SH-SY5Y (cell line): ENCODE data around the gene ITCH.

Experiments
- GATA2 ChIP-seq: IDR thresholded peaks from 2 replicates; pipeline ENCODE4 v1.6.1; 2011; ENCODE audit warnings: mild to moderate bottlenecking, low read depth, low read length
- GATA3 ChIP-seq: IDR thresholded peaks from 2 replicates; pipeline ENCODE4 v1.6.1; 2011; ENCODE audit warnings: low read depth, mild to moderate bottlenecking, low read length, moderate library complexity

The ITCH gene

GRCh38 chr20:34370062-34370461 is 7.0 kb downstream of the ITCH start:
- TF ChIP-seq GATA3 (no peak), GATA2 (no peak)

GRCh38 chr20:34373445-34373844 is 10.4 kb downstream of the ITCH start:
- TF ChIP-seq GATA3 (no peak), GATA2 (no peak)

- TF ChIP-seq GATA2 (no peak), GATA3 (no peak)
Observed at GRCh38 chr20:34374209-34374760, 11.2 kb downstream of the ITCH start.

- no peak for TF ChIP-seq GATA2
- TF ChIP-seq GATA3: no peak
Observed at GRCh38 chr20:34375977-34376430, 12.9 kb downstream of the ITCH start.

GRCh38 chr20:34377072-34377847 is 14.2 kb downstream of the ITCH start:
- no peak for TF ChIP-seq GATA2
- TF ChIP-seq GATA3: no peak

GRCh38 chr20:34382174-34382573 is 19.1 kb downstream of the ITCH start:
- no peak for TF ChIP-seq GATA3
- TF ChIP-seq GATA2: no peak

GRCh38 chr20:34385464-34385863 is 22.4 kb downstream of the ITCH start:
- TF ChIP-seq GATA2 (no peak), GATA3 (no peak)

GRCh38 chr20:34388000-34388399 is 24.9 kb downstream of the ITCH start:
- TF ChIP-seq GATA2 (no peak), GATA3 (no peak)

GRCh38 chr20:34388678-34389077 is 25.6 kb downstream of the ITCH start:
- TF ChIP-seq GATA3: no peak
- TF ChIP-seq GATA2: no peak

- TF ChIP-seq GATA2 (no peak), GATA3 (no peak)
Observed at GRCh38 chr20:34389206-34389953, 26.3 kb downstream of the ITCH start.

- TF ChIP-seq GATA3: no peak
- no peak for TF ChIP-seq GATA2
Observed at GRCh38 chr20:34389954-34390555, 27.0 kb downstream of the ITCH start.

GRCh38 chr20:34396408-34396807 is 33.3 kb downstream of the ITCH start:
- TF ChIP-seq GATA2 (no peak), GATA3 (no peak)

GRCh38 chr20:34397096-34397495 is 34.0 kb downstream of the ITCH start:
- TF ChIP-seq GATA2 (no peak), GATA3 (no peak)

- TF ChIP-seq GATA3: no peak
- TF ChIP-seq GATA2: no peak
Observed at GRCh38 chr20:34401741-34402455, 38.8 kb downstream of the ITCH start.
